Common myeloid progenitor, CD34-positive (primary cell): ENCODE measurements around the gene ATP6V1G2.

Source experiments
- CTCF ChIA-PET: fragments of 350-600 bp; sonication (Branson Sonifier 250); formaldehyde crosslinking; loops from one replicate; lab custom pipeline; 2021; ENCODE audit warnings: antibody characterized with exemption; lab: Charles Lee
- POLR2A ChIA-PET: fragments of 350-600 bp; sonication (Branson Sonifier 250); formaldehyde crosslinking; loops from one replicate; lab custom pipeline; 2021; ENCODE audit warnings: antibody characterized with exemption; lab: Charles Lee
- DNase-seq, 3 donors: peaks; one replicate each; pipeline versions ENCODE4 v3.0.0 to v3.0.0-alpha.2; 2013
- H3K27ac ChIP-seq, 2 experiments: 1 replicate in 1 of 2; 2 replicates in 1 of 2; pipeline ENCODE4 v1.7.0; 2013; ENCODE audit warnings: inconsistent platforms in 2 of 2, low read length in 2 of 2, mild to moderate bottlenecking in 2 of 2, low read depth in 1 of 2, moderate library complexity in 1 of 2; ENCODE audit not compliant: severe bottlenecking in 2 of 2, insufficient read depth in 1 of 2, poor library complexity in 1 of 2
- H3K27me3 ChIP-seq, 5 experiments: replicated peaks in 2 of 5; 1 replicate in 3 of 5; 2 replicates in 2 of 5; pipeline versions ENCODE4 v1.6.1 to v1.7.0; 2013; ENCODE audit warnings: low read length in 4 of 5, mild to moderate bottlenecking in 2 of 5, moderate library complexity in 2 of 5, inconsistent platforms in 1 of 5; ENCODE audit not compliant: insufficient read depth in 5 of 5, control insufficient read depth in 4 of 5
- H3K36me3 ChIP-seq, 4 experiments: 1 replicate in 2 of 4; 2 replicates in 2 of 4; pipeline versions ENCODE4 v1.6.1 to v1.7.0; 2013; ENCODE audit warnings: low read length in 3 of 4, control low read depth in 1 of 4, mild to moderate bottlenecking in 1 of 4; ENCODE audit not compliant: control insufficient read depth in 4 of 4, insufficient read depth in 4 of 4
- H3K4me1 ChIP-seq, 4 experiments: 1 replicate in 3 of 4; 2 replicates in 1 of 4; pipeline versions ENCODE4 v1.6.1 to v1.7.1; 2013; ENCODE audit warnings: low read length in 3 of 4, mild to moderate bottlenecking in 3 of 4, control low read depth in 1 of 4, inconsistent platforms in 1 of 4, moderate library complexity in 1 of 4; ENCODE audit not compliant: control insufficient read depth in 4 of 4, insufficient read depth in 4 of 4; ENCODE audit errors: control extremely low read depth in 1 of 4
- H3K4me3 ChIP-seq, 7 experiments: 1 replicate in 4 of 7; 2 replicates in 3 of 7; pipeline versions ENCODE4 v1.5.1 to v1.7.0; 2013; ENCODE audit warnings: mild to moderate bottlenecking in 7 of 7, low read length in 6 of 7, moderate library complexity in 6 of 7, inconsistent platforms in 2 of 7, low read depth in 2 of 7, control low read depth in 1 of 7; ENCODE audit not compliant: insufficient read depth in 4 of 7, control insufficient read depth in 1 of 7; ENCODE audit errors: extremely low read depth in 1 of 7
- H3K9me3 ChIP-seq, 5 experiments: 1 replicate in 4 of 5; 2 replicates in 1 of 5; pipeline versions ENCODE4 v1.6.1 to v1.7.1; 2013; ENCODE audit warnings: low read length in 4 of 5, mild to moderate bottlenecking in 2 of 5, inconsistent platforms in 1 of 5, low read depth in 1 of 5, moderate library complexity in 1 of 5; ENCODE audit not compliant: control insufficient read depth in 4 of 5, insufficient read depth in 2 of 5; ENCODE audit errors: control extremely low read depth in 1 of 5
- WGBS: methylation state at CpG from one replicate; pipeline ENCODE4 v1.1.5; 2013; ENCODE audit not compliant: insufficient coverage; 5-methylcytosine and 5-hydroxymethylcytosine counted together

ATP6V1G2 gene

DNA sequence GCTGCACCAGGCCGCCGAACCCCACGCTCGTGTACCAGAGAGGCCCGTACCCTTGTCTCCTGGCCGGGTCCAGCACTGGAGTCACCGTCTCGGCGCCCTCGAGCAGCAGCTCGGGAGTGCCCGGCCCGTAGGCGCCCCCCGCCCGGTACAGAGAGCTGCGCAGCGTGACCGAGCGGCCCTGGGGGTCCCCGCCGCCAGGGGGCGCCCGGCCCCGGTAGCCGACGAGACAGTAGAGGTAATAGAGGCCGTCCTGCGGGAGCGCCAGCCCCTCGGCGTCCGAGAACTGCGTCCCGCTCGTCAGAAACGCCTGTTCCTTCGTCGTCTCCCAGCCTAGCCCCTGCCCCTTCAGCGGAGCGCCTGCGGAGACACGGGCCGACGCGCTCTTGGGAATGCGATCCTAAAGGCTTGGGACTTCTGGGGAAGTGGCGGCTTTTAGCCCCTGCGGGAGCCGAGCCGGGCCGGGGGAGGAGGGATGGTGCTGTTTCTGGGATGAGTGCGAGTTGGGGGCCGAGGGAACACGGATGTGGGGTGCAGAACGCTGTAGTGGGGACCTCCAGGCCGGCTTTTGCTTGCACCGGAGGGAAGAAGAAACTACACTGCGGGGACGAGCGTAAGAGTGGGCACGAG, 34.5 kb upstream of the ATP6V1G2 start:
- H3K4me1 ChIP-seq, result peaks cover 12 to 65% (median 57%) of the 10 kb centered on the region in 4 experiments
- ChIA-PET CTCF (interaction anchor here (0.8 to 19.6 kb wide), 8 partner anchors 9 to 46 kb away, joined by 3 to 605 read pairs (median 5); partner anchors contain the start of genes AIF1, ATP6V1G2, DDX39B and LTA), POLR2A (interaction anchor here (0.8 to 2.4 kb wide), 8 partner anchors 13 to 34 kb away, joined by 3 to 8 read pairs (median 4); partner anchors contain the start of gene NFKBIL1)
- H3K4me3 ChIP-seq, result peak overlapping the region; percentile 85 to 96 (median 91)
- under 1% methylated on average over 40 of the region's 62 CpGs for WGBS
- peak; percentile 81 to 86 (median 85) for DNase-seq
- H3K36me3 ChIP-seq, result no peaks in the 10 kb centered on the region
- H3K27ac ChIP-seq, result peak overlapping the region; percentile 46 to 83
- no peaks in the 10 kb centered on the region for H3K27me3 ChIP-seq
- no peaks in the 10 kb centered on the region for H3K9me3 ChIP-seq

- CTCF ChIA-PET, result interaction anchor here (0.8 to 19.6 kb wide), 8 partner anchors 9 to 80 kb away, joined by 3 to 605 read pairs (median 4); partner anchors contain the start of genes AIF1, ATP6V1G2, C6orf47 and DDX39B
- Histone ChIP-seq H3K27ac (no peak overlapping the region), H3K27me3 (no peaks in the 10 kb centered on the region), H3K9me3 (no peaks in the 10 kb centered on the region), H3K36me3 (no peaks in the 10 kb centered on the region), H3K4me3 (peak overlapping the region; percentile 85 to 96 (median 91)), H3K4me1 (peaks cover 10 to 64% (median 57%) of the 10 kb centered on the region in 4 experiments)
- POLR2A ChIA-PET, result interaction anchor here (0.8 to 2.4 kb wide), 6 partner anchors 18 to 33 kb away, joined by 3 to 8 read pairs (median 4); partner anchors contain the start of gene NFKBIL1
- 43% methylated on average over 10 of the region's 11 CpGs for WGBS
- no peak for DNase-seq
Measured at GRCh38 chr6:31580438-31580740, 34.0 kb upstream of the ATP6V1G2 start.

DNA sequence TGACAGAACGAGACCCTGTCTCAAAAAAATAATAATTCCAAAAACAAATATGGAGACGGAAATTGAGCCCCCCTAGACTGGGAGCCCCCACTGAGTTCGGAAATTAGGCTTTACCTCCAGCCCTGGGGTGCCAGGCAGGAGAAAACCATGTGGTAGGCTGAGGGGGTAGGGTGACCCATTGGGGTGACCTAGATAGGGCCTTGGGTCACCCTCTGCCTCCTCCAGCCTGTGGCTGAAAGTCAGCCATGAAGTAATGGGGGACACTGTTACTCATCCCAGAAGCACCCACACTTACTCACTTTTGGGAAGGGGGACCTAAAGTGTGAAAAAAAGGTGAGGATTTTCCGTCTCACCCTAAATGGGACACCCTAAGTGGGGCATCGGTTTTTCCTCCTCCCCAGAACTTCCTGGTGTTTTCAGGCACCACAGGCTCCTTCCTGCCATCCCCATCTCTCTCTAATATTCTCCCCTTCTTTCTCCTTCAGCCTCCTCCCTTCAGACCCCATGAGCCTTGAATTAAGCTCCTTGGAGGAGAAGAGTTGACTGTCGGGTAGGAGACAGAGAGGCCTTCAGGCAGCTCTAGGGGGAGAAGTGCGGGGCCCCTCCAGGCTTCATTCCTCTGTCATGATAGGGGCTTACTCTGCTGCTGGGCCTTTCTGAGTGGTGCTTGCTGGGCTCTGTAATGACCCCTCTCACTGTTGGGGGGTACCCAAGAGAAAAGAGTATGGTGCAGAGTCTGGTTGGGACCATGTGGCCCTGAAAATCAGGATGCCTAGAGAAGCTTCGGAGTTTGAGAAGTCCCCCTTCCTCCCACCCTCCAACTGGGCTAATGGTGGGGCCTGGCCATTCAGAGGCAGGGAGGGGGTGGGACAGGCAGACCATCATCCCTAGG, 33.4 kb upstream of the ATP6V1G2 start:
- DNase-seq, result no peak
- H3K4me3 ChIP-seq, result peak overlapping the region in 6 of 7 experiments; percentile 85 to 96 (median 90)
- H3K27ac ChIP-seq, result no peak overlapping the region
- H3K9me3 ChIP-seq, result no peaks in the 10 kb centered on the region
- no peaks in the 10 kb centered on the region for H3K27me3 ChIP-seq
- WGBS, result 97% methylated on average over 3 of the region's 8 CpGs
- H3K36me3 ChIP-seq, result no peaks in the 10 kb centered on the region
- peaks cover 8 to 64% (median 56%) of the 10 kb centered on the region in 4 experiments for H3K4me1 ChIP-seq
- ChIA-PET CTCF (interaction anchor here (0.8 to 19.6 kb wide), 8 partner anchors 10 to 81 kb away, joined by 3 to 605 read pairs (median 4); partner anchors contain the start of genes AIF1, ATP6V1G2, C6orf47 and DDX39B), POLR2A (interaction anchor here (1.4 to 2.4 kb wide), 2 partner anchors 19 to 29 kb away, joined by 8 read pairs; no protein-coding TSS in a partner anchor)

DNA sequence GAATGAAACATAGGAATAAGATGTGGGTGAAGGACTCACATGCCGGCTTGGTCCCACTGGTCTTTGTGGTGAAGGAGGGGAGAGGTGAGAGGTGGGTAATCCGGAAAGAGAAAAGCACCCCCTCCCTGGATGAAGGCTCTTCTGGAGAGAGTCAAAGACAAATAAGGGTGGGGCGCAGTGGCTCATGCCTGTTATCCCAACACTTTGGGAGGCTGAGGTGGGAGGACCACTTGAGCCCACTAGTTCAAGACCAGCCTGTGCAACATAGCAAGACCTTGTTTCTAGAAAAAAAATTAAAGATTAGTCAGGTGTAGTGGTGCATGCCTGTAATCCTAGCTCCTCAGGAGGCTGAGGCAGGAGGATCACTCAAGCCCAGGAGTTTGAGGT, 32.7 kb upstream of the ATP6V1G2 start:
- Histone ChIP-seq H3K27me3 (no peaks in the 10 kb centered on the region), H3K27ac (no peak overlapping the region), H3K4me1 (peaks cover 6 to 57% (median 54%) of the 10 kb centered on the region in 4 experiments), H3K9me3 (no peaks in the 10 kb centered on the region), H3K36me3 (no peaks in the 10 kb centered on the region), H3K4me3 (no peak overlapping the region)
- no peak for DNase-seq
- CTCF ChIA-PET, result interaction anchor here (6.5 to 19.6 kb wide), 4 partner anchors 8 to 29 kb away, joined by 76 to 605 read pairs (median 348); partner anchors contain the start of genes ATP6V1G2, DDX39B, LST1 and LTA
- WGBS, result 93% methylated on average over 3 of the region's 3 CpGs
- POLR2A ChIA-PET, result no interaction called here

DNA sequence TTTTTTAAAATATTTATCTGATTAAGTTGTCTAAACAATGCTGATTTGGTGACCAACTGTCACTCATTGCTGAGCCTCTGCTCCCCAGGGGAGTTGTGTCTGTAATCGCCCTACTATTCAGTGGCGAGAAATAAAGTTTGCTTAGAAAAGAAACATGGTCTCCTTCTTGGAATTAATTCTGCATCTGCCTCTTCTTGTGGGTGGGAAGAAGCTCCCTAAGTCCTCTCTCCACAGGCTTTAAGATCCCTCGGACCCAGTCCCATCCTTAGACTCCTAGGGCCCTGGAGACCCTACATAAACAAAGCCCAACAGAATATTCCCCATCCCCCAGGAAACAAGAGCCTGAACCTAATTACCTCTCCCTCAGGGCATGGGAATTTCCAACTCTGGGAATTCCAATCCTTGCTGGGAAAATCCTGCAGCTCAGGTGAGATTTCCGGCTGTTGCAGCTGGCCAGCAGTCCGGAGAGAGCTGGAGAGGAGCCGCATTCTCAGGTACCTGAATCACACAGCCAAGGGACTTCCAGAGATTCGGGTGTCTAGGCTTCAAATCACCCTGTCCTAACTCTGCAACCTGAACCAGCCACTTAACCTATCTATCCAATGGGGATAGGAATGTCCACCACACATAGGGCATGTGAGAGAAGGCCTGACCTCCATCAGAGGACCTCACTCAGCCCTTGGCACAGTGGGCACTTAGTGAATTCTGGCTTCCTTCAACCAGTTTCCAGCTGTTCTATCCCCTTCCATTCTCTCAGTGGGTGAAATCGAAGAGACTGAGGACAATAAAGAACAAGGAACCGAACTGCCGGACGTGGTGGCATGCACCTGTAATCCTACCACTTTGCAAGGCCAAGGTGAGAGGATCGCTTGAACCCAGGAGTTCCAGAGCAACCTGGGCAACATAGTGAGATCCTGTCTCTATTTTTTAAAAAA, 32.0 kb upstream of the ATP6V1G2 start:
- Histone ChIP-seq H3K4me1 (peaks cover 6 to 52% (median 48%) of the 10 kb centered on the region in 4 experiments), H3K36me3 (no peaks in the 10 kb centered on the region), H3K9me3 (no peaks in the 10 kb centered on the region), H3K27ac (no peak overlapping the region), H3K27me3 (no peaks in the 10 kb centered on the region), H3K4me3 (no peak overlapping the region)
- CTCF ChIA-PET, result interaction anchor here (1.2 to 19.6 kb wide), 5 partner anchors 8 to 47 kb away, joined by 3 to 605 read pairs (median 139); partner anchors contain the start of genes ATP6V1G2, DDX39B, LST1 and LTA
- WGBS, result 96% methylated on average over 9 of the region's 12 CpGs
- POLR2A ChIA-PET, result no interaction called here
- no peak for DNase-seq

- Histone ChIP-seq H3K27ac (no peak overlapping the region), H3K36me3 (no peaks in the 10 kb centered on the region), H3K9me3 (no peaks in the 10 kb centered on the region), H3K4me3 (no peak overlapping the region), H3K27me3 (no peaks in the 10 kb centered on the region), H3K4me1 (peaks cover under 1 to 50% (median 42%) of the 10 kb centered on the region in 4 experiments)
- DNase-seq, result no peak
- POLR2A ChIA-PET, result no interaction called here
- CTCF ChIA-PET, result interaction anchor here (1.2 to 19.6 kb wide), 5 partner anchors 9 to 46 kb away, joined by 3 to 605 read pairs (median 139); partner anchors contain the start of genes ATP6V1G2, DDX39B, LST1 and LTA
- 90% methylated on average over 1 of the region's 3 CpGs for WGBS
Measured at GRCh38 chr6:31577579-31577966, 31.2 kb upstream of the ATP6V1G2 start.
